HG03354 (cell line): ENCODE measurements around the gene KIAA0825.

ENCODE experiments used
- ATAC-seq: cut with Tn5 transposase; IDR thresholded peaks from one replicate; pipeline ENCODE4 v1.9.1; 2021; ENCODE audit warnings: mild to moderate bottlenecking; ENCODE audit not compliant: unreplicated experiment, poor library complexity, severe bottlenecking

KIAA0825 gene

DNA sequence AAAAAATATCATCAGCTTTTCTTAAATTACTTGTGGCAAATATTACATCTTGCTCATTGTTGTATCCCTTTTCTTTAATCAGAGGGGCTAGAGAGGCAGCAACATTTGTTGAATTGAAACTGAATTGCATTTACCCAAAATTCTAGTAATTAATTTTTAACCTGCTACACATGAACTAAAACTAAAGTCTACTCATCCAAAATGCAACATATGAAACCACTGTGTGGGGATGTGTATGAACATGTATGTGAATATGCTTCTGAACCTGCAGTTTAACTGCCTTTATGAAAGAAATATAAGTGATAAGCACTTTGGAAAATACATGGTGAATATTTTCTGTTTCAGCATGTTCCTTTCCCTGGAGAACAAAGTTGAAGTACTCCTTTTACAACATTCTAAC lies 158.5 kb downstream of the KIAA0825 start:
- no peak for ATAC-seq

- no peak for ATAC-seq
These were observed 160.6 kb downstream of the KIAA0825 start for GRCh38 chr5:94457788-94458187.

DNA sequence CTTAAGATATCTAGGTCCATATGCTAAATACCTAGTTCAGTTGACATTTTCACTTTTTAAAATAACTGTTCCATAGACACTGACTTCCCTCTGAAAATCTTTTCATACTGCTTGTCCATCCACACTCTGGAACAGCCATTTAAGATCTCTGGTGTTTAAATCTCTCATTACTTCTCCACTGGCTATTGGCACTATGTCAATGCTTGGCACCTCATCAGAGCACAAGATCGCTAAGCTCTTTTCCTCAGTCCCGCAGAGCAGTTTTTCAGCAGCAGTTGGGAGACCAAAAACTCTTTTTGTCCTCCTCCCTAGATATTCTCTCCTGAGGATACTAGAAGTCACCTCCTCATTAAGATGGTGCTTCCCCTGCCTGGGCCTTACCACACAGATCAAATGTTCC lies 172.7 kb downstream of the KIAA0825 start:
- no peak for ATAC-seq

- ATAC-seq, result no peak
These were observed 175.4 kb downstream of the KIAA0825 start for GRCh38 chr5:94442991-94443390.

DNA sequence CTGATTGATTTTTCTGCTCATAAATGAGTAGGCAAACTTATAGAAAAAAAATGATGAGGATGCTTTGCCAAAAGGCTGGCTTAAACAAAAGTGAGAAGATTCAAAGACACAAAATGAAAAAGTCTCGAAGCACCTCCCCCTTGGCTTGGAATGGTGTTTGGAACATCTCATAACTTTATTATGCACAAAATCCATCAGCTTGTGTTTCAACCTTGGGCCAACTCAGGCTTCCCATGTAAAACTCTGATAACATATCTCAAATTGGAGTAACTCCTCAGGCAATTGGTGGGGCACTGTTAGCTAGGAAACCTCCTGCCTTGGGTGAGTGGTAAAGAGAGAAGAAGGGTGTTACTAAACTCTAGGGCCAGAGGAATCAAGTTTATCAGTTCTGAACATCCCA lies 176.3 kb downstream of the KIAA0825 start:
- ATAC-seq, result no peak

DNA sequence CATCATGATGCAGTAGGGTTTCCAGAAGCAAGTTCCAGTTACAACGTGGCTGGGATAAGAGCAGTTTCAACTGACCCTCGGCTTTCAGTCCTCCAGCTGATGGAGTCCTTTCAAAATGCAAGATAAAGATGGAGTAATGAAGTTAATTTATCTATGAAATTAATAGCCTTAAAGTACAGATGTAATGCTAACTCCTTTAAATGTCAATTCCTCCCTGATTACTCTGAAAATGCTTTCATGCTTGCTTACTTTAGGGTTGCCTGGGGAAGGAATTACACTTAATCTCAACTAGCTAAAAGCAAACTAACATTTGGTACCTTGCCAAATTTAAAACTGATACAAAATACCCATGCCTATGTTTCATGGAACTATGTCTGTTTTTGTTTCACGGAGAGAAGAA lies 178.4 kb downstream of the KIAA0825 start:
- no peak for ATAC-seq

DNA sequence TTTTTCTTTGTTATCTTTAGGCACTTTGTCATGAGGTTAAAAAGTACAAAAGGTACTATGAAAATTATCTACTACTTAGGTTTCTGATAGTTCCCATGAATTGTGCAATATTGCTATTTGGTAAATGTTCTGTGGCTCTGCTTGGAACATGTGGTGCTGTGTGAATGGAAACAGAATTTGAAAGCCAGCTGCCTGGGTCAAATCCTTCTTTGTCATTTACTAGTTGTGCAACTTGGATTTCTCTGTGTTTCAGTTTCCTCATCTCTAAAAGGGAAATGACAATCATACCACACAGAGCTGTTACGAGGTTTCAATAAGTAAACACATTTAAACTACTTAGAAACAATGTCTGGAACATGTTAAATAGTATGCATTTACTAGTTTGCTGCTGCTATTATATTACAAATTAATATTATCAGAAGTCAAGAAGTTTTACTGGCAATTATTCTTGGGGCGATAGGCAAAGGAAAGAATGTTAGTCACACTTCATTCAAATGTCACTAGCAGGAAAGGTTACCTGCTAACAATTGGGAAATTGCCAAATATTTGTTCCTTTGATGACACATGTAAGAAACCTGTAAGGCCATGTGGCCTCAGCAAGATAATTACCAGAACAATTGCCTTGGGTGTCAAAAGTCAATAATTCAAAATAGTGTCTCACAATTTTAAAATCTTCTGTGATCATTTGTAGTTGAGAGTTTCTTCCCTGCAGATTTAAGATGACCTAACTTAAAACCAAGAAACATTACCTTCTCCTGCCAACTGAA lies 184.8 kb downstream of the KIAA0825 start:
- no peak for ATAC-seq

DNA sequence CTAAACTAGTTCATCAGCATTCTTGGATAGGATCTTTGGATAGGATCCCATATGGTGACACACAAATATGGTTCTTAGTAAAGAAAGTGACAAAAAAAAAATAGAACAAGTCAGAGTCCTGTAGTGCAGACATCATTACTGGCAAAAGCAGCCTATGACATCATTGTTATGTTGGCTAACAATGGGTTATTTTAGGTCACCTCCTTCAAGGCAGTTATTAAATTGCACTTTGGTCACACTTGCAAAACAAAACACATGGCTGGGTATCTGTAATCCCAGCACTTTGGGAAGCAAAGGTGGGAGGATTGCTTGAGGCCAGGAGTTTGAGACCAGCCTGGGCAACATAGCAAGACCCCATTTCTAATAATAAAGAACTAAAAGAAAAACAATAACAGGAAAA lies 185.9 kb downstream of the KIAA0825 start:
- ATAC-seq, result no peak

- no peak for ATAC-seq
These were observed 186.7 kb downstream of the KIAA0825 start for GRCh38 chr5:94431696-94432095.

DNA sequence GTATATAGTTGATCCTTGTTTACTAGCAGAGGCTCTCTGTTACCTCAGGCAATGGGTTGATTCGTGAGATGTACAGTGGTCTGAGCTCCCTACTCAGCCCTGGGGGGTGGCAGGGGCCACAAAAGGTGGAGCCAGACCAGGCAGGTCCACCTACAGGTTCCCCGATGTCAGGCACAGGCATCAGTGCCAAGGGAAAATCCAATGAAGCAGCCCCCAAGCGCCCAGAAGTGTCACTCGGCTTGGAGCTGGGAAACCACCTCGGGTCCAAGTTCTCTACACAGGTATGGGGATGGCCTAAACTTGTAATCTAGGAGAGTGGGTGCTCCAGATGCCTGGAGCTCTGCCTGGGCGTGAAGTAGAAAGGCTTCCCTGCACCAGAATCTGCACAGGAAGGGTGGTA lies 188.8 kb downstream of the KIAA0825 start:
- ATAC-seq, result no peak

DNA sequence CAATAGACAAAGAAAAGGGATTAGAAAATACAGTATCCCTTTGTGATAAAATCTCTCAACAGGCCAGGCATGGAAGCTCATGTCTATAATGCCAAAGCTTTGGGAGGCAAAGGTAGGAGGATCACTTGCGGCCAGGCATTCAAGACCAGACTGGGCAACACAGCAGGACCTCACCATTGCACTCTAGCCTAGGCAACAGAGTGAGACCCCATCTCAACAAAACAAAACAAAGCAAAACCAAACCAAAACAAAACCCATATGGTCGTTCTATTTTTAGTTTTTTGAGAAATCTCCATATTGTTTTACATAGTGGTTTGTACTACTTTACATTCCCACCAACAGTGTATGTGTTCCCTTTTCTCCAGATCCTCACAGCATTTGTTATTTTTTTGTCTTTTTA lies 193.0 kb downstream of the KIAA0825 start:
- no peak for ATAC-seq

DNA sequence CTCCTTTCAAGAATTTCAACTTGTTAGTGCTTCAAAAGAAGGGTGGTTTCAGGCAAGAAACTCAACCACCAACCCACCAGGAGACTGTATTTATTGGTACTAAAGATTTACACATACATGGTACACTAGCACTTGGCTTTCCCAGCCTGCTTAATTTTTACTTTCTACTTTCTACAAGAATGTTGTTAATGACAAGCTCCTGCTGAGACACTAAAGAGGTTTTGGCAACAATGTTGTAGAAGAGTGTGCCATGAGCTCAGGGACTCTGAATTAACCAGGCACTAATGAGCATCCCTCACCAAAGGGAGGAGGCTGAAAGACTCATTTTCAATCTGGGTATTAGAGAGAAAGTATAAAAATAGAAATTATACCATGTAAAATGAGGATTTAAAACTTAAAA lies 195.0 kb downstream of the KIAA0825 start:
- ATAC-seq, result no peak

- no peak for ATAC-seq
These were observed 195.6 kb downstream of the KIAA0825 start for GRCh38 chr5:94422812-94423211.

GRCh38 chr5:94420885-94421284 lies 197.5 kb downstream of the KIAA0825 start:
- no peak for ATAC-seq

GRCh38 chr5:94415798-94416197 lies 202.6 kb downstream of the KIAA0825 start:
- no peak for ATAC-seq

GRCh38 chr5:94409440-94409839 lies 209.0 kb downstream of the KIAA0825 start:
- no peak for ATAC-seq

GRCh38 chr5:94407023-94407422 lies 211.4 kb downstream of the KIAA0825 start:
- no peak for ATAC-seq

- ATAC-seq, result no peak
These were observed 214.9 kb downstream of the KIAA0825 start for GRCh38 chr5:94403483-94403882.

DNA sequence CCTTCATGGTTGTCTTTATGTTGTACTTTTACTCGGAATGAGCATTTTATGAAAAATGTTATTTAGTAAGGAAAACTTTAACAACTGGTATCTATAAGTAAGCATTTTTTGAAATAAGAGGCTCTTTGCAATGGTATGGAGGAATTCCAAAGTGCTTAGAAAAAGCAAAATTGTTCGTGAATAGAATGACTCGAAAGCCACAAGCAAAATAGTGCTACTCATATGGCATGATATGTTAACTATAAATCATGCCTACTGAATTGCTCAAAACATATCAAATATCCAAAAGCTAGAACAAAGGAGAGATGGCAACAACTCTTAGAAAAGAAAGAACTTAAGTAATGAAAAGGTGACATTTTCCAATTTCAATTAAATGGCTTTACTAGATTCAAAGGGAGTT lies 216.3 kb downstream of the KIAA0825 start:
- no peak for ATAC-seq

GRCh38 chr5:94397508-94397907 lies 220.9 kb downstream of the KIAA0825 start:
- ATAC-seq, result no peak

DNA sequence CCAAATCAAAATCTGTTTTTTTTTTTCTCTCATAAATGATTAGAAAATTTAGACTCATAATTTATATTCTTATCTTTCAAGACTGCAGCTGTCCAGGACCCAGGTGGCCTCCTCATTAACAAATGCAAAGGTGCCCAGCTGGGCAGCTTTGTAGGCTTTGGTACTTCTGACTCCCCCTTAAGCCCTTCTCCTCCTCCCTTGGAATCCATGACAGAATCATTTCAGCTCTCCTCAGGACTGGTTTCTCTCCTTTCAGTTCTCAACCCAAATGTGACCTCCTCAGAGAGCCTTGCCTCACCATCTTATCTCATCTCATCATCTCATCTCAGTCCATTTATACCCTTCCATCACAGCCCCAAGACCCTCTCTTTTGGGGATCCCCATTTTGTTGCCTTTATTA lies 221.7 kb downstream of the KIAA0825 start:
- ATAC-seq, result no peak

GRCh38 chr5:94395468-94395867 lies 222.9 kb downstream of the KIAA0825 start:
- no peak for ATAC-seq
